K562 (cell line): Measurements from ENCODE around the gene SPOUT1. TPM values are rescaled to one million over a fixed set of nuclear protein-coding genes. Genes with fewer than 3 reads are reported as not detected.
A peak's percentile ranks its signal among the peaks of the same experiment; 100 is the strongest.

Experiments used
- ATAC-seq: fragments of 200-7000 bp; cut with Tn5 transposase; 3 replicates; pipeline ENCODE4 v1.9.1; 2020; ENCODE audit warnings: moderate library complexity
- BruUV-seq: library from RNA; stranded (reverse); fragments of 400-500 nt; replicated peaks from 2 replicates; lab custom pipeline; 2021; lab: Mats Ljungman, UMichigan
- CTCF ChIA-PET: fragments of 300-600 bp; formaldehyde crosslinking; extraction: SDS; loops from one replicate; lab custom pipeline; 2021; ENCODE audit warnings: low intra/inter-chr PET ratio; lab: Yijun Ruan, JAX
- POLR2A ChIA-PET: fragments of 300-600, 350-650 bp; sonication (Branson Sonifier 250); formaldehyde crosslinking; extraction: SDS; loops from one replicate; lab custom pipeline; 2021; ENCODE audit warnings: antibody characterized with exemption, inconsistent platforms; lab: Yijun Ruan, JAX
- DNase-seq, 4 experiments: peaks; one replicate each; pipeline versions ENCODE4 v3.0.0 to v3.0.0-alpha.2; 2011 to 2018; ENCODE audit warnings: low spot score in 3 of 4, mixed read lengths in 3 of 4; ENCODE audit errors: extremely low read depth in 1 of 4
- FAIRE-seq: peaks from 2 replicates; lab custom pipeline; 2011; peaks lifted over from hg19 to GRCh38; lab: Jason Lieb, UNC
- H2AFZ ChIP-seq: 2 replicates; pipeline ENCODE4 v1.6.0; 2011; ENCODE audit warnings: low read depth, low read length, control low read depth, inconsistent platforms
- H3K27ac ChIP-seq: fragments of 200-600 bp; 3 replicates; pipeline ENCODE4 v1.8.0; 2011; ENCODE audit warnings: low read depth, mild to moderate bottlenecking, control low read depth, inconsistent platforms, low read length, moderate library complexity, mixed read lengths; ENCODE audit errors: extremely low read depth
- H3K27me3 ChIP-seq, 2 experiments: fragments of 300-600 bp in 1 of 2; 2 replicates in 1 of 2; 3 replicates in 1 of 2; pipeline versions ENCODE4 v1.6.0 to v1.8.0; 2011; ENCODE audit warnings: inconsistent platforms in 2 of 2, low read length in 2 of 2, mild to moderate bottlenecking in 1 of 2, mixed read lengths in 1 of 2, moderate library complexity in 1 of 2; ENCODE audit not compliant: control insufficient read depth in 2 of 2, insufficient read depth in 2 of 2
- H3K36me3 ChIP-seq: fragments of 300-600 bp; 3 replicates; pipeline ENCODE4 v1.8.0; 2011; ENCODE audit warnings: mild to moderate bottlenecking, low read length, inconsistent platforms; ENCODE audit not compliant: control insufficient read depth, insufficient read depth
- H3K4me1 ChIP-seq, 2 experiments: fragments of 200-600 bp in 1 of 2; replicated peaks in 1 of 2; 2 replicates in 1 of 2; 3 replicates in 1 of 2; pipeline versions ENCODE4 v1.5.1 to v1.8.0; 2011; ENCODE audit warnings: inconsistent platforms in 2 of 2, low read length in 2 of 2, mild to moderate bottlenecking in 1 of 2, mixed read lengths in 1 of 2, moderate library complexity in 1 of 2; ENCODE audit not compliant: control insufficient read depth in 2 of 2, insufficient read depth in 2 of 2
- H3K4me2 ChIP-seq: 2 replicates; pipeline ENCODE4 v1.6.1; 2011; ENCODE audit warnings: low read length, control low read depth, inconsistent platforms, mixed read lengths; ENCODE audit not compliant: insufficient read depth
- H3K4me3 ChIP-seq: fragments of 200-600 bp; sonication (generic), shearing (Covaris generic); 2 replicates; pipeline ENCODE4 v1.5.1; 2016; ENCODE audit warnings: control low read depth, inconsistent platforms
- H3K79me2 ChIP-seq: fragments of 200-600 bp; 3 replicates; pipeline ENCODE4 v1.8.0; 2011; ENCODE audit warnings: low read length, inconsistent platforms; ENCODE audit not compliant: control insufficient read depth, insufficient read depth
- H3K9ac ChIP-seq, 2 experiments: 2 replicates each; pipeline versions ENCODE4 v1.6.0 to v1.6.1; 2011; ENCODE audit warnings: low read depth in 2 of 2, low read length in 2 of 2, control low read depth in 1 of 2, inconsistent platforms in 1 of 2, mild to moderate bottlenecking in 1 of 2, mixed read lengths in 1 of 2; ENCODE audit not compliant: insufficient read depth in 1 of 2
- H3K9me1 ChIP-seq: one replicate; pipeline ENCODE4 v1.6.0; 2011; ENCODE audit warnings: inconsistent platforms, mild to moderate bottlenecking, low read length, moderate library complexity; ENCODE audit not compliant: control insufficient read depth, insufficient read depth
- H3K9me3 ChIP-seq: replicated peaks from 2 replicates; pipeline ENCODE4 v1.5.1; 2011; ENCODE audit warnings: low read depth, low read length, inconsistent platforms; ENCODE audit not compliant: control insufficient read depth, insufficient read depth
- H4K20me1 ChIP-seq: replicated peaks from 2 replicates; pipeline ENCODE4 v1.6.1; 2011; ENCODE audit warnings: low read length, inconsistent platforms, mixed read lengths; ENCODE audit not compliant: control insufficient read depth, insufficient read depth
- CBFA2T3 ChIP-seq: fragments of 450-650 bp; IDR thresholded peaks from 2 replicates; pipeline ENCODE4 v1.6.1; 2017
- CCNT2 ChIP-seq: IDR thresholded peaks from 2 replicates; pipeline ENCODE4 v1.6.1; 2011; ENCODE audit warnings: borderline replicate concordance, low read depth, mild to moderate bottlenecking, moderate library complexity, mixed read lengths, low read length; ENCODE audit not compliant: insufficient read length; ENCODE audit errors: extremely low read depth
- HMG20B ChIP-seq: fragments of 250-450 bp; sonication (Bioruptor Pico); IDR thresholded peaks from 2 replicates; pipeline ENCODE4 v1.5.0; 2021; ENCODE audit warnings: mild to moderate bottlenecking
- IFI16 ChIP-seq: fragments of 250-450 bp; sonication (Bioruptor Pico); IDR thresholded peaks from 2 replicates; pipeline ENCODE4 v2.1.2; 2022; ENCODE audit warnings: mild to moderate bottlenecking, inconsistent platforms
- MAFK ChIP-seq: IDR thresholded peaks from 2 replicates; pipeline ENCODE4 v1.6.1; 2011; ENCODE audit warnings: low read length, improper control_type of control experiment
- THAP12 ChIP-seq: fragments of 250-450 bp; sonication (Bioruptor Pico); IDR thresholded peaks from 2 replicates; pipeline ENCODE4 v1.9.0; 2021; ENCODE audit warnings: mild to moderate bottlenecking, inconsistent platforms
- ZMIZ1 ChIP-seq, 2 experiments: fragments of 150-350 bp in 1 of 2; IDR thresholded peaks; 2 replicates each; pipeline ENCODE4 v1.6.1; 2012 to 2016; ENCODE audit warnings: low read depth in 2 of 2, low read length in 2 of 2, mild to moderate bottlenecking in 1 of 2, moderate library complexity in 1 of 2
- ZNF436 ChIP-seq: fragments of 250-450, 450-650 bp; sonication (Bioruptor Pico); formaldehyde crosslinking; IDR thresholded peaks from 2 replicates; pipeline ENCODE4 v1.7.0; 2020; ENCODE audit warnings: mild to moderate bottlenecking
- WGBS: fragments of 100-300 bp; shearing (Covaris generic); methylation state at CpG from one replicate; pipeline ENCODE4 v1.1.6; 2016; ENCODE audit warnings: low coverage, mixed read lengths; ENCODE audit not compliant: insufficient coverage; ENCODE audit errors: missing lambda C conversion rate; 5-methylcytosine and 5-hydroxymethylcytosine counted together
- in situ Hi-C: fragments of 300-500 bp; cut with MboI; formaldehyde crosslinking; loops from 4 replicates; pipeline ENCODE4 v1.15.0; 2018; ENCODE audit warnings: inconsistent platforms, mixed read lengths
- intact Hi-C: fragments of 100-400 bp; cut with micrococcal nuclease; formaldehyde crosslinking; loops from 2 replicates; pipeline ENCODE4 v1.14.2; 2022
- polyA plus RNA-seq, 8 experiments: library from polyadenylated mRNA; depleted of rRNA in 4 of 8; stranded (reverse) in 5 of 8; unstranded in 3 of 8; fragments of >200 nt; fragmentation: Nextera tagmentation in 2 of 8; fragmentation: Illumina TruSeq in 1 of 8; extraction: Ambion mirVana in 2 of 8; extraction: Trizol in 1 of 8; gene quantifications; 2 replicates each; pipeline versions ENCODE4 v1.2.1 to v1.2.3, GENCODE V29; 2011 to 2014; ENCODE audit warnings: inconsistent platforms in 1 of 8, missing spikeins in 1 of 8
- total RNA-seq, 7 experiments: library from RNA; depleted of rRNA in 6 of 7; stranded (reverse); fragments of >200 nt in 6 of 7; fragmentation: Illumina TruSeq in 2 of 7; extraction: Trizol in 2 of 7; gene quantifications; 2 replicates each; pipeline versions ENCODE4 v1.2.1 to v1.2.3, GENCODE V29; 2011 to 2021; ENCODE audit warnings: low replicate concordance in 1 of 7
- TF ChIP-seq, protein P1 (sequence below), 2 experiments: fragments of 250-450 bp in 1 of 2; fragments of 450-650 bp in 1 of 2; sonication (Bioruptor Pico) in 1 of 2; IDR thresholded peaks; 2 replicates each; pipeline versions ENCODE4 v1.6.1 to v1.8.0; 2016 to 2021; ENCODE audit warnings: mild to moderate bottlenecking in 2 of 2, moderate library complexity in 2 of 2, missing compliant biosample characterization in 1 of 2, missing genetic modification characterization in 1 of 2

Gene SPOUT1
- total and polyA plus RNA-seq, 9 of the 15 experiments (the other 6 are each of a cell fraction or from before 2014, with no cell fraction given), result 10.6 to 121 (median 37.4) TPM

DNA sequence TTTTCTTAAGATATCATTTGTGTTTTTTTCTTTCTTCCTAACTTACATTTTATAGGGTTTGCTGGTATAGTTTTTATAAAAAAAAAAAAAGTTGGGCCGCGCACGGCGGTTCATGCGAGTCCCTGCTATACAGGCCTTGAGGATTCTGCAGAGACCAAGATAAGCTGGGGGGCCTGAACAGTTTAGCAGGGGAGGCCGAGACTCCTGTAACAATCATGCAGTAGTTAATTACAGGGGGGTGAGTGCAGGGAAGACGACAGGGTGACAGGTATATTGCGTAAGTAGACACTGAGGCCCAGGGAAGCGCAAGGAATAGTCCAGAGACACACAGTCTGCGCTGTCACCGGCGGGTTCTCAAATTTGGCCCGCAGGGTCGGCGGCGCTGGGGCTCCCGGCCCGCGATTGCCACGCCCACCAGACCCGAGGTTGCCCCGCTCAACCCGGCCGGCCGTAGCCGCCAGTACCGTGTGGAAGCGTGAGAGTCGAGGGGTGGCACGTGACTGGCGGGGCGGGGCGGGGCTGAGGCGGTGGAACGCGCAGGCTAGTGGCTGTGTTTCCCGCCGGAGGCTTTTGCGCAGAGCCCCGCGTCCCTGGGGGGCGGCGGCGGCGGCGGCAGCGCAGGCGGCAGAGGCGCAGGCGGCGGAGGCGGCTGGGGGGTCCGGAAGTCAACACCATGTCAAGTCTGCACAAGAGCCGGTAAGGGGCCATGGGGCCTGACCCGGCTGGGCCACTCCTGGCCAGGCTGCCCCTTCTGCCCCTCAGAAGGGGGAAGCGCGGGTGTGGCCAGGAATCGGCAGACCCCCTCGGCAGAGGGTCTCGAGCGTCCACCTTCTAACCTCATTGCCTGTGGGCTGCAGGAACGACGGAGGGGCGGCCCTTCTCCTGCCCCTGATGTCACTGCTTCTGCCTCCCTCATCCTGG is 42.7 kb downstream of the SPOUT1 start, which contains the start of gene TBC1D13:
TSS of gene TBC1D13 (plus strand) at position 573 of the 921 bp plus-strand sequence. CDS start at position 674, 101 bp downstream.
- no peaks in the 10 kb centered on the region for H3K27me3 ChIP-seq
- BruUV-seq, result no TSS peak
- intact Hi-C loops, result loop anchor here (1.0 kb wide), 1 partner anchor 54 kb away; no protein-coding TSS in a partner anchor
- ChIA-PET CTCF (no interaction called here), POLR2A (interaction anchor here (1.2 kb wide), 1 partner anchor 32 kb away, joined by 5 read pairs; the partner anchor contains the start of gene ENDOG)
- peak; percentile 37 for FAIRE-seq
- ATAC-seq, result peak; percentile 97
- in situ Hi-C loops, result no loop called here
- peak; percentile 92 to 94 (median 93) for DNase-seq
- H3K9ac ChIP-seq, result peak within 1 kb of the TSS; percentile 83 to 100
- peaks cover 22% of the 10 kb centered on the region for H3K79me2 ChIP-seq
- peak within 1 kb of the TSS; percentile 88 for H3K27ac ChIP-seq
- no peaks in the 10 kb centered on the region for H4K20me1 ChIP-seq
- H3K4me2 ChIP-seq, result peak within 1 kb of the TSS; percentile 96
- 5% methylated on average over 60 of the region's 64 CpGs for WGBS
- peaks cover 3% of the 10 kb centered on the region for H3K9me3 ChIP-seq
- H3K36me3 ChIP-seq, result peaks cover 27% of the 10 kb centered on the region
- peak within 1 kb of the TSS; percentile 99 for H3K4me3 ChIP-seq
- H3K9me1 ChIP-seq, result no peaks in the 10 kb centered on the region
- H3K4me1 ChIP-seq, result peaks cover 20 to 26% of the 10 kb centered on the region in 2 experiments; a peak in 4 of 5 replicates
- H2AFZ ChIP-seq, result peak within 1 kb of the TSS; percentile 100
- no peak for TF ChIP-seq IFI16
- TF ChIP-seq ZMIZ1 (IDR thresholded peaks at IDR 0.05; ENCODE audit: low read depth in 2 of 2, low read length in 2 of 2), result 0 out of 4 replicates have a peak, but pooled peaks of 1 of the 2 experiments have one; percentile 62
- TF ChIP-seq CBFA2T3, result peak; percentile 42
- no peak for TF ChIP-seq MAFK
- no peak for TF ChIP-seq HMG20B (CRISPR knock-in tag)
- no peak for TF ChIP-seq ZNF436 (CRISPR knock-in tag)
- no peak for TF ChIP-seq THAP12 (CRISPR knock-in tag)
- TF ChIP-seq, protein P1, sequence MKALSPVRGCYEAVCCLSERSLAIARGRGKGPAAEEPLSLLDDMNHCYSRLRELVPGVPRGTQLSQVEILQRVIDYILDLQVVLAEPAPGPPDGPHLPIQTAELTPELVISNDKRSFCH (CRISPR knock-in tag; IDR thresholded peaks at IDR 0.05), result no peak
- TF ChIP-seq, protein P1 (tag; IDR thresholded peaks at IDR 0.05), result peak; percentile 70; the same call in 1 of the 2 replicates
- peak; percentile 87 for TF ChIP-seq CCNT2
